HepG2 (cell line): ENCODE measurements around the gene BCL2L2. TPM values are rescaled to one million over a fixed set of nuclear protein-coding genes. Genes with fewer than 3 reads are reported as not detected.
A peak's percentile ranks its signal among the peaks of the same experiment; 100 is the strongest.

Experiments used
- ETV5 ChIP-seq: IDR thresholded peaks from 2 replicates; pipeline ENCODE4 v1.6.1; 2018; ENCODE audit warnings: missing biosample characterization, missing genetic modification reagents, inconsistent platforms, borderline replicate concordance
- HOXA3 ChIP-seq: sonication (generic); formaldehyde crosslinking; IDR thresholded peaks from 2 replicates; pipeline ENCODE4 v1.5.0; 2020; ENCODE audit warnings: missing genetic modification reagents
- SKI ChIP-seq: fragments of 450-650 bp; IDR thresholded peaks from one replicate; pipeline ENCODE4 v1.6.1; 2018; ENCODE audit warnings: mild to moderate bottlenecking; ENCODE audit not compliant: partially characterized antibody
- TOPORS ChIP-seq: sonication (generic); formaldehyde crosslinking; IDR thresholded peaks from 2 replicates; pipeline ENCODE4 v1.8.0; 2023; ENCODE audit warnings: mild to moderate bottlenecking, missing genetic modification reagents
- ZKSCAN1 ChIP-seq: fragments of 150-350 bp; IDR thresholded peaks from 2 replicates; pipeline ENCODE4 v1.6.1; 2014; ENCODE audit warnings: low read length
- polyA plus RNA-seq, 8 experiments: library from polyadenylated mRNA; depleted of rRNA in 3 of 8; stranded (reverse) in 7 of 8; unstranded in 1 of 8; fragments of >200 nt; fragmentation: Illumina TruSeq in 4 of 8; extraction: Trizol in 4 of 8; gene quantifications; 2 replicates each; pipeline versions ENCODE4 v1.2.1 to v1.2.3, GENCODE V29; 2011 to 2016; ENCODE audit warnings: low read depth in 4 of 8, missing spikeins in 1 of 8, mixed read lengths in 1 of 8; ENCODE audit not compliant: insufficient read depth in 1 of 8
- total RNA-seq, 5 experiments: library from RNA; depleted of rRNA; stranded (reverse); fragments of >200 nt; fragmentation: Illumina TruSeq; extraction: Trizol; gene quantifications; 2 replicates each; pipeline ENCODE4 v1.2.3, GENCODE V29; 2016; ENCODE audit warnings: low read depth in 1 of 5
- TF ChIP-seq, protein P1 (sequence below): sonication (generic); formaldehyde crosslinking; IDR thresholded peaks from one replicate; pipeline ENCODE4 v1.5.1; 2020; ENCODE audit warnings: mild to moderate bottlenecking, missing genetic modification reagents; ENCODE audit errors: not compliant biosample characterization
- TF ChIP-seq, protein P2 (sequence below): sonication (generic); formaldehyde crosslinking; IDR thresholded peaks from 2 replicates; pipeline ENCODE4 v1.4.0; 2020; ENCODE audit warnings: missing genetic modification reagents, mild to moderate bottlenecking, borderline replicate concordance
- TF ChIP-seq, protein P3 (sequence below): sonication (generic); formaldehyde crosslinking; IDR thresholded peaks from 2 replicates; pipeline ENCODE4 v1.8.1; 2022; ENCODE audit warnings: low read depth, mild to moderate bottlenecking, missing genetic modification reagents
- TF ChIP-seq, protein P4 (sequence below): sonication (generic); formaldehyde crosslinking; IDR thresholded peaks from 2 replicates; pipeline ENCODE4 v1.5.0; 2020; ENCODE audit warnings: mild to moderate bottlenecking, missing genetic modification reagents, borderline replicate concordance

The BCL2L2 gene
- total and polyA plus RNA-seq, 2 of the 13 experiments (the other 11 are each of a cell fraction or from before 2014, with no cell fraction given), result 28.1 to 49.8 TPM

DNA sequence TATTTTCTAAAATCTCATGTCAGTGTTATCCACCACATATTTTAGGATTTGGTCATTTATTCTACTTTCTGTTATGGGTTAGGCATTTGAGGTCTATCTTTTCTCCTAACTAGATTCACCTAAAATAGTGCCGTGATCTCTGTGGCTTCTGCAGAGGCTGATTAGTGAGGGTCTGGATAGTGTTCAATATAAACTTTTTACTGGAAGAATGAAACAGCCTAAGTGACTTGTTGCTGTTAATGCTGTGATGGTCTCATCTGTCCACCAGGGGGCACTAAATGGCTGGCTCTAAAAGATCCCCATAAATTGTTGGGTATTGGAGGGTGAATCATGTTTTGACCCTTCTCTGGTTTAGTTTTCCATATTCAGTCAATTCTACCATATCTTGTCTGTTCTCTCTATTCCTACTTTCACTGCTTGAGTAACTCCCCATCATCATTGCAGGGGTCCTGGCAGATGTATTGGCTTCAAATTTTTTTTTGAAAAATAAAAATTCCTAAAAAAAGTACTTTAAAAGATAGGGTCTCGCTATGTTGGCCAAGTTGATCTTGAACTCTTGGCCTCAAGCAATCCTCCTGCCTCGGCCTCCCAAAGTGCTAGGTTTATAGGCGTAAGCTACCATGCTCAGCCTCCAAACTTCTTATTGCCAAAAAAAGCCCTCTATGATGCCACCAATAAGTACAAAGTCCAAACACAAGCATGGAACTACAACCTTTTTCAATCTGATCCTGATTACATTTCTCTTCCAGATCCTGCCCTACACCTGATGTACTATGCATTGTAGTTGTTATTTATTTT lies 21.5 kb downstream of the BCL2L2 start (continued):
- TF ChIP-seq, protein P1, sequence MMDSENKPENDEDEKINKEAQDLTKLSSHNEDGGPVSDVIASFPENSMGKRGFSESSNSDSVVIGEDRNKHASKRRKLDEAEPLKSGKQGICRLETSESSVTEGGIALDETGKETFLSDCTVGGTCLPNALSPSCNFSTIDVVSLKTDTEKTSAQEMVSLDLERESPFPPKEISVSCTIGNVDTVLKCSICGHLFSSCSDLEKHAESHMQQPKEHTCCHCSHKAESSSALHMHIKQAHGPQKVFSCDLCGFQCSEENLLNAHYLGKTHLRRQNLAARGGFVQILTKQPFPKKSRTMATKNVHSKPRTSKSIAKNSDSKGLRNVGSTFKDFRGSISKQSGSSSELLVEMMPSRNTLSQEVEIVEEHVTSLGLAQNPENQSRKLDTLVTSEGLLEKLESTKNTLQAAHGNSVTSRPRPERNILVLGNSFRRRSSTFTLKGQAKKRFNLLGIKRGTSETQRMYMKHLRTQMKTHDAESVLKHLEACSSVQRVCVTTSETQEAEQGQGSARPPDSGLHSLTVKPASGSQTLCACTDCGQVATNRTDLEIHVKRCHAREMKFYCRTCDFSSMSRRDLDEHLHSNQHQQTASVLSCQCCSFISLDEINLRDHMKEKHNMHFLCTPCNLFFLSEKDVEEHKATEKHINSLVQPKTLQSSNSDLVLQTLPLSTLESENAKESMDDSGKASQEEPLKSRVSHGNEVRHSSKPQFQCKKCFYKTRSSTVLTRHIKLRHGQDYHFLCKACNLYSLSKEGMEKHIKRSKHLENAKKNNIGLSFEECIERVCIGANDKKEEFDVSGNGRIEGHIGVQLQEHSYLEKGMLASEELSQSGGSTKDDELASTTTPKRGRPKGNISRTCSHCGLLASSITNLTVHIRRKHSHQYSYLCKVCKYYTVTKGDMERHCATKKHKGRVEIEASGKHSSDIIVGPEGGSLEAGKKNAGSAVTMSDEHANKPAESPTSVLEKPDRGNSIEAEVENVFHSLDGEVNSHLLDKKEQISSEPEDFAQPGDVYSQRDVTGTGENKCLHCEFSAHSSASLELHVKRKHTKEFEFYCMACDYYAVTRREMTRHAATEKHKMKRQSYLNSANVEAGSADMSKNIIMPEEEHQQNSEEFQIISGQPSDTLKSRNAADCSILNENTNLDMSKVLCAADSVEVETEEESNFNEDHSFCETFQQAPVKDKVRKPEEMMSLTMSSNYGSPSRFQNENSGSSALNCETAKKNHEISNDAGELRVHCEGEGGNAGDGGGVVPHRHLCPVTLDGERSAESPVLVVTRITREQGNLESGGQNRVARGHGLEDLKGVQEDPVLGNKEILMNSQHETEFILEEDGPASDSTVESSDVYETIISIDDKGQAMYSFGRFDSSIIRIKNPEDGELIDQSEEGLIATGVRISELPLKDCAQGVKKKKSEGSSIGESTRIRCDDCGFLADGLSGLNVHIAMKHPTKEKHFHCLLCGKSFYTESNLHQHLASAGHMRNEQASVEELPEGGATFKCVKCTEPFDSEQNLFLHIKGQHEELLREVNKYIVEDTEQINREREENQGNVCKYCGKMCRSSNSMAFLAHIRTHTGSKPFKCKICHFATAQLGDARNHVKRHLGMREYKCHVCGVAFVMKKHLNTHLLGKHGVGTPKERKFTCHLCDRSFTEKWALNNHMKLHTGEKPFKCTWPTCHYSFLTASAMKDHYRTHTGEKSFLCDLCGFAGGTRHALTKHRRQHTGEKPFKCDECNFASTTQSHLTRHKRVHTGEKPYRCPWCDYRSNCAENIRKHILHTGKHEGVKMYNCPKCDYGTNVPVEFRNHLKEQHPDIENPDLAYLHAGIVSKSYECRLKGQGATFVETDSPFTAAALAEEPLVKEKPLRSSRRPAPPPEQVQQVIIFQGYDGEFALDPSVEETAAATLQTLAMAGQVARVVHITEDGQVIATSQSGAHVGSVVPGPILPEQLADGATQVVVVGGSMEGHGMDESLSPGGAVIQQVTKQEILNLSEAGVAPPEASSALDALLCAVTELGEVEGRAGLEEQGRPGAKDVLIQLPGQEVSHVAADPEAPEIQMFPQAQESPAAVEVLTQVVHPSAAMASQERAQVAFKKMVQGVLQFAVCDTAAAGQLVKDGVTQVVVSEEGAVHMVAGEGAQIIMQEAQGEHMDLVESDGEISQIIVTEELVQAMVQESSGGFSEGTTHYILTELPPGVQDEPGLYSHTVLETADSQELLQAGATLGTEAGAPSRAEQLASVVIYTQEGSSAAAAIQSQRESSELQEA (CRISPR knock-in tag), result no peak
- TF ChIP-seq HOXA3 (CRISPR knock-in tag), result no peak
- TF ChIP-seq, protein P2, sequence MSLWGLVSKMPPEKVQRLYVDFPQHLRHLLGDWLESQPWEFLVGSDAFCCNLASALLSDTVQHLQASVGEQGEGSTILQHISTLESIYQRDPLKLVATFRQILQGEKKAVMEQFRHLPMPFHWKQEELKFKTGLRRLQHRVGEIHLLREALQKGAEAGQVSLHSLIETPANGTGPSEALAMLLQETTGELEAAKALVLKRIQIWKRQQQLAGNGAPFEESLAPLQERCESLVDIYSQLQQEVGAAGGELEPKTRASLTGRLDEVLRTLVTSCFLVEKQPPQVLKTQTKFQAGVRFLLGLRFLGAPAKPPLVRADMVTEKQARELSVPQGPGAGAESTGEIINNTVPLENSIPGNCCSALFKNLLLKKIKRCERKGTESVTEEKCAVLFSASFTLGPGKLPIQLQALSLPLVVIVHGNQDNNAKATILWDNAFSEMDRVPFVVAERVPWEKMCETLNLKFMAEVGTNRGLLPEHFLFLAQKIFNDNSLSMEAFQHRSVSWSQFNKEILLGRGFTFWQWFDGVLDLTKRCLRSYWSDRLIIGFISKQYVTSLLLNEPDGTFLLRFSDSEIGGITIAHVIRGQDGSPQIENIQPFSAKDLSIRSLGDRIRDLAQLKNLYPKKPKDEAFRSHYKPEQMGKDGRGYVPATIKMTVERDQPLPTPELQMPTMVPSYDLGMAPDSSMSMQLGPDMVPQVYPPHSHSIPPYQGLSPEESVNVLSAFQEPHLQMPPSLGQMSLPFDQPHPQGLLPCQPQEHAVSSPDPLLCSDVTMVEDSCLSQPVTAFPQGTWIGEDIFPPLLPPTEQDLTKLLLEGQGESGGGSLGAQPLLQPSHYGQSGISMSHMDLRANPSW (CRISPR knock-in tag), result no peak
- TF ChIP-seq, protein P3, sequence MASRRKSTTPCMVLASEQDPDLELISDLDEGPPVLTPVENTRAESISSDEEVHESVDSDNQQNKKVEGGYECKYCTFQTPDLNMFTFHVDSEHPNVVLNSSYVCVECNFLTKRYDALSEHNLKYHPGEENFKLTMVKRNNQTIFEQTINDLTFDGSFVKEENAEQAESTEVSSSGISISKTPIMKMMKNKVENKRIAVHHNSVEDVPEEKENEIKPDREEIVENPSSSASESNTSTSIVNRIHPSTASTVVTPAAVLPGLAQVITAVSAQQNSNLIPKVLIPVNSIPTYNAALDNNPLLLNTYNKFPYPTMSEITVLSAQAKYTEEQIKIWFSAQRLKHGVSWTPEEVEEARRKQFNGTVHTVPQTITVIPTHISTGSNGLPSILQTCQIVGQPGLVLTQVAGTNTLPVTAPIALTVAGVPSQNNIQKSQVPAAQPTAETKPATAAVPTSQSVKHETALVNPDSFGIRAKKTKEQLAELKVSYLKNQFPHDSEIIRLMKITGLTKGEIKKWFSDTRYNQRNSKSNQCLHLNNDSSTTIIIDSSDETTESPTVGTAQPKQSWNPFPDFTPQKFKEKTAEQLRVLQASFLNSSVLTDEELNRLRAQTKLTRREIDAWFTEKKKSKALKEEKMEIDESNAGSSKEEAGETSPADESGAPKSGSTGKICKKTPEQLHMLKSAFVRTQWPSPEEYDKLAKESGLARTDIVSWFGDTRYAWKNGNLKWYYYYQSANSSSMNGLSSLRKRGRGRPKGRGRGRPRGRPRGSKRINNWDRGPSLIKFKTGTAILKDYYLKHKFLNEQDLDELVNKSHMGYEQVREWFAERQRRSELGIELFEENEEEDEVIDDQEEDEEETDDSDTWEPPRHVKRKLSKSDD (CRISPR knock-in tag), result no peak
- no peak for TF ChIP-seq ETV5
- no peak for TF ChIP-seq SKI
- 0 out of 2 replicates have a peak, but pooled peaks have one; percentile 23 for TF ChIP-seq TOPORS (CRISPR knock-in tag)
- TF ChIP-seq, protein P4, sequence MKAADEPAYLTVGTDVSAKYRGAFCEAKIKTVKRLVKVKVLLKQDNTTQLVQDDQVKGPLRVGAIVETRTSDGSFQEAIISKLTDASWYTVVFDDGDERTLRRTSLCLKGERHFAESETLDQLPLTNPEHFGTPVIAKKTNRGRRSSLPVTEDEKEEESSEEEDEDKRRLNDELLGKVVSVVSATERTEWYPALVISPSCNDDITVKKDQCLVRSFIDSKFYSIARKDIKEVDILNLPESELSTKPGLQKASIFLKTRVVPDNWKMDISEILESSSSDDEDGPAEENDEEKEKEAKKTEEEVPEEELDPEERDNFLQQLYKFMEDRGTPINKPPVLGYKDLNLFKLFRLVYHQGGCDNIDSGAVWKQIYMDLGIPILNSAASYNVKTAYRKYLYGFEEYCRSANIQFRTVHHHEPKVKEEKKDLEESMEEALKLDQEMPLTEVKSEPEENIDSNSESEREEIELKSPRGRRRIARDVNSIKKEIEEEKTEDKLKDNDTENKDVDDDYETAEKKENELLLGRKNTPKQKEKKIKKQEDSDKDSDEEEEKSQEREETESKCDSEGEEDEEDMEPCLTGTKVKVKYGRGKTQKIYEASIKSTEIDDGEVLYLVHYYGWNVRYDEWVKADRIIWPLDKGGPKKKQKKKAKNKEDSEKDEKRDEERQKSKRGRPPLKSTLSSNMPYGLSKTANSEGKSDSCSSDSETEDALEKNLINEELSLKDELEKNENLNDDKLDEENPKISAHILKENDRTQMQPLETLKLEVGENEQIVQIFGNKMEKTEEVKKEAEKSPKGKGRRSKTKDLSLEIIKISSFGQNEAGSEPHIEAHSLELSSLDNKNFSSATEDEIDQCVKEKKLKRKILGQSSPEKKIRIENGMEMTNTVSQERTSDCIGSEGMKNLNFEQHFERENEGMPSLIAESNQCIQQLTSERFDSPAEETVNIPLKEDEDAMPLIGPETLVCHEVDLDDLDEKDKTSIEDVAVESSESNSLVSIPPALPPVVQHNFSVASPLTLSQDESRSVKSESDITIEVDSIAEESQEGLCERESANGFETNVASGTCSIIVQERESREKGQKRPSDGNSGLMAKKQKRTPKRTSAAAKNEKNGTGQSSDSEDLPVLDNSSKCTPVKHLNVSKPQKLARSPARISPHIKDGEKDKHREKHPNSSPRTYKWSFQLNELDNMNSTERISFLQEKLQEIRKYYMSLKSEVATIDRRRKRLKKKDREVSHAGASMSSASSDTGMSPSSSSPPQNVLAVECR (CRISPR knock-in tag), result peak; percentile 30; the same call in 1 of the 2 replicates
- no peak for TF ChIP-seq ZKSCAN1
